ENCODE data around the gene AMBN.

- no peak for TF ChIP-seq POLR2AphosphoS5 (IDR thresholded peaks at IDR 0.05; ENCODE audit: low read depth, low read length)
- no peak for TF ChIP-seq REST (IDR thresholded peaks at IDR 0.05; ENCODE audit: insufficient read depth in 1 of 2, low read depth in 2 of 2, low read length in 2 of 2)
- TF ChIP-seq TAF1 (IDR thresholded peaks at IDR 0.05; ENCODE audit: borderline replicate concordance, insufficient read depth, low read length), result no peak
- TF ChIP-seq SIN3A (IDR thresholded peaks at IDR 0.05; ENCODE audit: borderline replicate concordance, insufficient read depth, low read length), result no peak
- no peak for TF ChIP-seq FOXP2 (optimal IDR thresholded peaks at IDR 0.05; ENCODE audit: borderline replicate concordance, extremely low read depth, extremely low read length, insufficient read depth)
Measured at GRCh38 chr4:70613306-70614183, 21.5 kb downstream of the AMBN start.

All from PFSK-1 (cell line).